MM.1S (cell line): ENCODE measurements around the gene HSF2BP.
"Not testable (repeated sequence)": the region's sequence is repeated elsewhere in the genome, so short reads cannot be mapped to it uniquely, and the experiment has no call there.

Experiments used
- DNase-seq: peaks from one replicate; pipeline ENCODE4 v3.0.0-alpha.2; 2015
- H2AFZ ChIP-seq: fragments of 300-600 bp; sonication (generic); 2 replicates; pipeline ENCODE4 v1.6.0; 2016; ENCODE audit warnings: antibody characterized with exemption, low read length
- H3F3A ChIP-seq: fragments of 300-600 bp; sonication (generic); 2 replicates; pipeline ENCODE4 v1.6.1; 2016; ENCODE audit warnings: mild to moderate bottlenecking, antibody characterized with exemption, low read length, moderate library complexity, mixed read lengths; ENCODE audit not compliant: insufficient read depth
- H3K27ac ChIP-seq: fragments of 300-600 bp; sonication (generic); 2 replicates; pipeline ENCODE4 v1.5.1; 2016; ENCODE audit warnings: mild to moderate bottlenecking, low read length
- H3K27me3 ChIP-seq: fragments of 300-600 bp; sonication (generic); replicated peaks from 2 replicates; pipeline ENCODE4 v1.6.0; 2016; ENCODE audit warnings: low read length; ENCODE audit not compliant: insufficient read depth
- H3K36me3 ChIP-seq: fragments of 300-600 bp; sonication (generic); replicated peaks from 2 replicates; pipeline ENCODE4 v1.6.1; 2016; ENCODE audit warnings: mild to moderate bottlenecking, low read length, mixed read lengths; ENCODE audit not compliant: insufficient read depth
- H3K4me1 ChIP-seq: fragments of 300-600 bp; sonication (generic); 2 replicates; pipeline ENCODE4 v1.6.1; 2016; ENCODE audit warnings: low read length, mixed read lengths
- H3K4me2 ChIP-seq: fragments of 300-600 bp; sonication (generic); 2 replicates; pipeline ENCODE4 v1.6.0; 2016; ENCODE audit warnings: low read depth, low read length
- H3K4me3 ChIP-seq: fragments of 300-600 bp; sonication (generic); 2 replicates; pipeline ENCODE4 v1.5.1; 2016; ENCODE audit warnings: low read length, mixed read lengths
- H3K79me2 ChIP-seq: fragments of 300-600 bp; sonication (generic); 2 replicates; pipeline ENCODE4 v1.6.1; 2016; ENCODE audit warnings: mixed run types, low read length, mixed read lengths
- H3K9ac ChIP-seq: fragments of 300-600 bp; sonication (generic); 2 replicates; pipeline ENCODE4 v1.6.1; 2016; ENCODE audit warnings: low read length, mixed read lengths
- H3K9me2 ChIP-seq: fragments of 300-600 bp; sonication (generic); replicated peaks from 2 replicates; pipeline ENCODE4 v1.6.1; 2016; ENCODE audit warnings: mild to moderate bottlenecking, low read length, mixed read lengths; ENCODE audit not compliant: insufficient read depth
- H3K9me3 ChIP-seq: fragments of 300-600 bp; sonication (generic); replicated peaks from 2 replicates; pipeline ENCODE4 v1.6.1; 2016; ENCODE audit warnings: mild to moderate bottlenecking, low read length, mixed read lengths; ENCODE audit not compliant: insufficient read depth
- H4K20me1 ChIP-seq: fragments of 300-600 bp; sonication (generic); 2 replicates; pipeline ENCODE4 v1.6.1; 2016; ENCODE audit warnings: mild to moderate bottlenecking, low read length, moderate library complexity, mixed read lengths; ENCODE audit not compliant: insufficient read depth
- EZH2 ChIP-seq: fragments of 300-600 bp; sonication (generic); optimal IDR thresholded peaks from 2 replicates; pipeline ENCODE3; 2017; ENCODE audit warnings: low read depth, mild to moderate bottlenecking, antibody characterized with exemption, low read length, mixed read lengths
- EZH2phosphoT487 ChIP-seq: fragments of 300-600 bp; sonication (generic); IDR thresholded peaks from 2 replicates; pipeline ENCODE4 v1.6.1; 2018; ENCODE audit warnings: antibody characterized with exemption, low read length
- TF ChIP-seq, protein P1 (sequence below): fragments of 300-600 bp; sonication (generic); IDR thresholded peaks from 2 replicates; pipeline ENCODE4 v1.5.1; 2016; ENCODE audit warnings: antibody characterized with exemption, low read length, mixed read lengths

HSF2BP gene

DNA sequence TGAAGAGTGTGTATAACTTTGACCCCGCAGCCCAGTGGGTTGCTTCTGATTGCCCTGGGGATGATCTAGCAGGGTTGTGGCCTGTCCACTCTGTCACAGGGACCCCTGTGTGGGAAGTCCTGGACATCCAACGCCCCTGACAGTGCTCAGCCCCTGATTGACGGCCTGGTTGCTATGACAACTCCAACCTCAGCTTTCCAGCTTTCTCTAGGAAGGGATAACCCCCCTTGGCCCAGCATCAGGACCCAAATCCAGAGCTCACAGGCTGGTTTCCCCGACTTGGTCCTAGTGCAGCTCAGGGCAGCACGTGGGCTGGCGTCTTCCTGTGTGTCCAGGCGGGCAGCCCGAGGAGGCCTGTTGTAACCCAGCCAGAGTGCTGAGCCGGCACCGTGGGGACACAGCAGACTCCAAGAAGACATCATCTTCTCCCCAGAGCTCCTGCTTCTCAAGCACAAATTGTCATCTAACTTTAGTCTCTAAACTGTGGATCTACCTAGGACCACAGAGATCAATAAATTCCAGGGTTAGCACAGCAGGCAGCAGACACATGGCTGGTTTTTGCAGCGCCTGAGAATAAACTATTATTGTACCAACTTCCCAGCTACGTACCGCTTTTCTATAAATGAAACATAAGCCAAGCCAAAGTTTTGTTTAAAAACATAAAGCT lies 40.8 kb upstream of the HSF2BP start:
- Histone ChIP-seq H3K27ac (no peak overlapping the region; the same call in 1 of the 2 replicates), H3K4me1 (peaks cover 16% of the 10 kb centered on the region), H3F3A (peaks cover 24% of the 10 kb centered on the region), H4K20me1 (no peaks in the 10 kb centered on the region), H3K9ac (no peak overlapping the region), H3K9me3 (no peaks in the 10 kb centered on the region), H3K79me2 (no peaks in the 10 kb centered on the region), H2AFZ (no peak overlapping the region), H3K36me3 (no peaks in the 10 kb centered on the region; the same call in 1 of the 2 replicates), H3K4me2 (no peak overlapping the region), H3K4me3 (no peak overlapping the region), H3K9me2 (no peaks in the 10 kb centered on the region), H3K27me3 (no peaks in the 10 kb centered on the region)
- no peak for DNase-seq
- no peak for TF ChIP-seq EZH2
- TF ChIP-seq, protein P1, sequence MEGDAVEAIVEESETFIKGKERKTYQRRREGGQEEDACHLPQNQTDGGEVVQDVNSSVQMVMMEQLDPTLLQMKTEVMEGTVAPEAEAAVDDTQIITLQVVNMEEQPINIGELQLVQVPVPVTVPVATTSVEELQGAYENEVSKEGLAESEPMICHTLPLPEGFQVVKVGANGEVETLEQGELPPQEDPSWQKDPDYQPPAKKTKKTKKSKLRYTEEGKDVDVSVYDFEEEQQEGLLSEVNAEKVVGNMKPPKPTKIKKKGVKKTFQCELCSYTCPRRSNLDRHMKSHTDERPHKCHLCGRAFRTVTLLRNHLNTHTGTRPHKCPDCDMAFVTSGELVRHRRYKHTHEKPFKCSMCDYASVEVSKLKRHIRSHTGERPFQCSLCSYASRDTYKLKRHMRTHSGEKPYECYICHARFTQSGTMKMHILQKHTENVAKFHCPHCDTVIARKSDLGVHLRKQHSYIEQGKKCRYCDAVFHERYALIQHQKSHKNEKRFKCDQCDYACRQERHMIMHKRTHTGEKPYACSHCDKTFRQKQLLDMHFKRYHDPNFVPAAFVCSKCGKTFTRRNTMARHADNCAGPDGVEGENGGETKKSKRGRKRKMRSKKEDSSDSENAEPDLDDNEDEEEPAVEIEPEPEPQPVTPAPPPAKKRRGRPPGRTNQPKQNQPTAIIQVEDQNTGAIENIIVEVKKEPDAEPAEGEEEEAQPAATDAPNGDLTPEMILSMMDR = no peak
- TF ChIP-seq EZH2phosphoT487 = no peak

DNA sequence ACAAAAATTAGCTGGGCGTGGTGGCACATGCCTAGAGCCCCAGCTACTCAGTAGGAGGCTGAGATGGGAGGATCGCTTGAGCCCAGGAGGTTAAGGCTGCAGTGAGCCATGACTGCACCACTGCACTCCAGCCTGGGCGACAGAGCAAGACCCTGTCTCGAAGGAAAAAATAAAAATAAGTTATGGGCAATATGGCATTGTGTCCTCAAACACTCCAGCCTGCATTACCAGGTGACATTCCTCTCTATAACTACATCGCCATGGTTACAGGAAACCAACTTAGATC lies 40.1 kb upstream of the HSF2BP start:
- not testable (repeated sequence) for H3K4me2 ChIP-seq, H3K9ac ChIP-seq, H3K9me2 ChIP-seq, H3K27me3 ChIP-seq, H3K27ac ChIP-seq, H3K79me2 ChIP-seq, H3K9me3 ChIP-seq, H4K20me1 ChIP-seq, H2AFZ ChIP-seq, H3K4me3 ChIP-seq, H3K36me3 ChIP-seq, DNase-seq
- peaks cover 16% of the 10 kb centered on the region for H3K4me1 ChIP-seq
- peaks cover 24% of the 10 kb centered on the region for H3F3A ChIP-seq

DNA sequence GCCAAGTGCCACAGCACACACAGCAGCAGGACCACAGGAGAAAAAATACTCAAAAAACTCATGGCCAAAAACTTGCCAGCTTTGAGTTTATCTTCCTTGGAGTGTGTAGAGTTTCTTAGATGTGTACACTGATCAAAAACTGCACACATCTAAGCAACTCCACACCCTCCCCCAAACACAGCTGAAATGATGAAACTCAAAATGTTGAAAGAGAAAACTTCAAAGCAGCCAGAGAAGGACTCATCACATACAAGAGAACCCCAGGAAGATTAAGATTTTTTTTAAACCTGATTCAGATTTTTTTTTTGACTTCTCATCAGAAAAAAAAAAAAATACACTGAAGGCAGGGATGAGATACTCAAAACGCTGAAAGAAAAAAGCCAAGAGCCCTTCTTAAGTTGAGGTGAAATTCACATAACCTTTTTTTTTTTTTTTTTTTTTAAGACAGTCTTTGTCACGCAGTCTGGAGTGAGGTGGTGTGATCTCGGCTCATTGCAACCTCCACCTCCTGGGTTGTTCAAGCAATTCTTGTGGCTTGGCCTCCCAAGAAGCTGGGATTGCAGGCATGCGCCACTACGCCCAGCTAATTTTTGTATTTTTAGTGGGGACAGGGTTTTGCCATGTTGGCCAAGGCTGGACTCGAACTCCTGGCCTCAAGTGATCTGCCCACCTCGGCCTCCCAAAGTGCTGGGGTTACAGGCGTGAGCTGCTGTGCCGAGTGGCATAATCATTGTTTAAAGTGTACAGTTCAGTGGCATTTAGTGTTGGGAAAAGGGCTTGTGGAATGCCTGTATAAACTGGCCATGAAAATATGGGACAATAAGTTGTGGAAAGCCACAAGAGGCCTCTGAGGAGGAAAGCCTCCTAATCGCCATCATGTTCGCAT lies 38.7 kb upstream of the HSF2BP start:
- Histone ChIP-seq H3K36me3 (no peaks in the 10 kb centered on the region; the same call in 1 of the 2 replicates), H3K9ac (no peak overlapping the region), H4K20me1 (no peaks in the 10 kb centered on the region), H3K9me2 (no peaks in the 10 kb centered on the region), H3K27me3 (no peaks in the 10 kb centered on the region), H3K4me1 (peaks cover 16% of the 10 kb centered on the region), H3K4me3 (no peak overlapping the region), H3K9me3 (no peaks in the 10 kb centered on the region), H3F3A (peaks cover 24% of the 10 kb centered on the region), H2AFZ (no peak overlapping the region), H3K27ac (no peak overlapping the region), H3K79me2 (no peaks in the 10 kb centered on the region), H3K4me2 (no peak overlapping the region)
- TF ChIP-seq, protein P1 = no peak
- no peak for TF ChIP-seq EZH2
- no peak for TF ChIP-seq EZH2phosphoT487
- DNase-seq = no peak

DNA sequence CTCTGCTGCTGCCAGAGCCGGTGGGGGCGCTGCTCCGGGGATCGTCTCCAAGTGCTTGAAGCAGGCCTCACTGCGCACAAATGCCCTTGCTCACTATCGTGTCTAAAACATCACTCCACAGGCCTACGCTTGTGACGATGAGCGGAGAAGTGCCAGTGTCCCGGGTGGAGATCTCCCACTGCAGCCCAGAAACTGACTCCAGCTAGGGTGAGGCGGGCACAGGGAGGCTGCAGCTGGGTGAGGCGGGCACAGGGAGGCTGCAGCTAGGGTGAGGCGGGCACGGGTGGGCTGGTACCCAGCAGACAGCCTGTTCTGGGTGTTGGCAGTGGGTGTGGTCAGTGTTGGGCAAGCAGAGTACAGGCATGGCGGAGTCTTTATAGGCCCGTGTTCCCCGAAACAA lies 36.9 kb upstream of the HSF2BP start:
- no peak overlapping the region for H2AFZ ChIP-seq
- H3K79me2 ChIP-seq = no peaks in the 10 kb centered on the region
- TF ChIP-seq, protein P1 = no peak
- TF ChIP-seq EZH2phosphoT487 (no peak), EZH2 (no peak)
- no peak overlapping the region for H3K27ac ChIP-seq
- peaks cover 8% of the 10 kb centered on the region for H3K4me1 ChIP-seq
- H3K4me2 ChIP-seq = no peak overlapping the region
- H3K27me3 ChIP-seq = no peaks in the 10 kb centered on the region
- no peak overlapping the region for H3K4me3 ChIP-seq
- H4K20me1 ChIP-seq = no peaks in the 10 kb centered on the region
- no peaks in the 10 kb centered on the region for H3K9me2 ChIP-seq
- DNase-seq = no peak
- no peak overlapping the region for H3K9ac ChIP-seq
- peaks cover 20% of the 10 kb centered on the region for H3F3A ChIP-seq
- H3K9me3 ChIP-seq = no peaks in the 10 kb centered on the region
- peaks cover 4% of the 10 kb centered on the region for H3K36me3 ChIP-seq
